GM18498 (cell line): ENCODE results near the gene LCN6.

ENCODE experiments used
- ATAC-seq: cut with Tn5 transposase; IDR thresholded peaks from one replicate; pipeline ENCODE4 v1.9.1; 2021; ENCODE audit warnings: mild to moderate bottlenecking, moderate library complexity; ENCODE audit not compliant: unreplicated experiment

LCN6 gene

DNA sequence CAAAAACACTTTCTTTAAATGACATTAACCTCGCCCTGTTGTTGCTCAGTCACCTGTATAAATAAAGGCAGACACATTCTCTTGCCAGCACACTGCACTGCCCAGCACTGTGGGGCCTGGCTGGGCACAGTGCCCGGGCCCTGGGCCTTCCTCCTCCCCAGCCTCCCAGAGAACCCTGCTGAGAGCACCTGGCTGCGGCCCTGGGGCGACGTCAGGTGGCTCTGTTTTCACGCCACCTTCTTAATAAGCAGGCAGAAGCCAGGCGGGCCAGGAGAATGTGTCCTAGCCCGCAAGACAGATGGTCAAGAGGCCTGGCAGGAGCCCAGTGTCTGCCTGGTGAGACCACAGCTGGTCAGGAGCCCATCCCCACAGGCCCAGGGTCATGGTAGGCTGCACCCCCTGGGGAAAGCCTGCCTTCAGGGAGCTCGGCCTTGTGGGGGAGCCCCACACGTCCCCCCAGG lies 52.9 kb downstream of the LCN6 start:
- no peak for ATAC-seq

DNA sequence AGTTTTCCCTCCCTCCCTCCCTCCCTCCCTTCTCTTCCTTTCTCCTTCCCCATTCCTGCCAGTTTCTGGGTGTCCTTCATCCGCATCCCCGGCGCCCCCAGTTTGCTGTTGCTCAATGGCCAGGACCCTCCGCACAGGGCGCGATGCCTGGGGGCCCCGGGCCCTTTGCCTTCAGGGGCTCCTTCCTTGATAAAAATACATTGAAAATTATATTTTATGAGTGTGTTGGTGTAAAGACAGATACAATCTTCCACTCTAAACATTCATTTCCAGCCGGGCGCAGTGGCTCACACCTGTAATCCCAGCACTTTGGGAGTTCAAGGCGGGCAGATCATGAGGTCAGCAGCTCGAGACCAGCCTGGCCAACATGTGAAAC lies 53.5 kb downstream of the LCN6 start:
- ATAC-seq, result no peak

DNA sequence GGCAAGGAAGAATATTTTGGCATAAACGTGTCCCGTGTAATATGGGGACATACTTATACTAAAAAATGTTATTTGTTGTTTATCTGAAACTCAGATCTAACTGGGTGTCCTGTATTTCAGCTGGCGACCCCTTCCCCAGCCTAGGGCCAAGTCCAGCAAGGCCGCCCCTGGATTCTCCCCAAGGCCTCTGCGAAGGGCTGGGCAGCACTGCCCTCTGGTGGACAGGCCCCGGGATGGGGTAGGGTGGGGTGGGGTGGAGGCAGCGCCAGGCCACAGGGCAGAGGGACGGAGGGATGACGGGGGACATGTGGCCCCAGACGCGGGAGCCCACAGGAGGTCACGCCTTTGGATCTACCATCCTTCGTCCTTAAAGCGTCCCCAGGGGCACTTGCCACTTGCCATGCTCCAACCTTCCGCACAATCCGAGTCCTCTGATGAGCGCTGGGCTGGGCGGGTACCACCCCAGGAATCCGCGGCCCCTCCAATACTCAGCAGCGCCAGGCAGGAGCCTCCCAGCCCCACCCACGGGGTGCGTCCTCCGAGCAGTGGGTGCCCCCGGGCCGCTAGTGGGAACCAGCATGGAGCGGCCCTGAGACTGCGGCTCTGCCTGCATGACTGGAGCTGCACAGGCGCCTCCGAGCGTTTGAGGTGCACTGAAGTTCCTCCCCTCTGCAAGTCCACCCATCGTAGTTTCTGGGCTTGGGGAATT lies 54.0 kb downstream of the LCN6 start:
- no peak for ATAC-seq
